WI38 (cell line): ENCODE data around the gene WIPF2.
A peak's percentile ranks its signal among the peaks of the same experiment; 100 is the strongest.

Experiments
- H3K4me3 ChIP-seq: 2 replicates; pipeline ENCODE4 v1.5.1; 2011; ENCODE audit warnings: low read depth, mild to moderate bottlenecking, control low read depth, low read length
- TF ChIP-seq, protein P1 (sequence below): IDR thresholded peaks from 2 replicates; pipeline ENCODE4 v1.5.1; 2012; ENCODE audit warnings: low read depth, mild to moderate bottlenecking, control low read depth, low read length

WIPF2 gene

DNA sequence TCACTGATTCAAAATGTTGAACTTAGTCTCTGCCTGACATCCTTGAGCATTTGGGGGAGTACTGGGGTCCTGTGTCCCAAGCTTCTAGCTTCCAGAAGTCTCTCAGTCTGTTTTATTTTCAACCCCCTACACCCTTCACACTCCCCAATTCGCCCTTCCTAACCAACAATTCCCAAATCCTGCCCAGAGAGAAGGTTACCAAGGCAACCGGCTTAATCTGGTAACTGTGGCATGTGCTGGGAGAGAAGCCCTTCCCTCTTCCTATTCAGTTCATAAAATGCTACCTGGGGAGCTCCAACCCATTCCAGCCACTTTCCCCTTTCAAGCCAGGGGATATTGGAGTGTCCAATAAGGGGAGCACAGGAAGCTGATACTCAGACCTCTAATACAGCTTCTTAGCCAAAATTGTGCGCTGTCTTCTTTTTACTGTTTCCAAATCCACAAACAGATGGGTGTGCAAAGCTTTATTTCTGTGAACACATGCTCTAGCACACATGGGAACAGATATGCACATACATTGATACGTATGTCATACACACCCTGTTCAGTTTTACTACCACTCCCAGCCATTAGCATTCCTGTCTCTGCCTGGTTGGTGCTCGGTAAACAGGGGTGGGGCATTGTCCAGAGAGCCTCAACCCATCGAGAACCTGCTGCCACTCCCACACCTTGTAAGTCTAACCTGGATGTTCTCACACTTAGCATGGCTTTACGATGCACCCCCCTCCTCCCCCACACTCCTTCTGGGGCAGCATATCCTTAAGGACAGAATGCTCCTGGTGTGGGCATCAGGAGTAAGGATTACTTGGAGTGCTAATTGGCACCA, 43.0 kb upstream of the WIPF2 start:
- TF ChIP-seq, protein P1, sequence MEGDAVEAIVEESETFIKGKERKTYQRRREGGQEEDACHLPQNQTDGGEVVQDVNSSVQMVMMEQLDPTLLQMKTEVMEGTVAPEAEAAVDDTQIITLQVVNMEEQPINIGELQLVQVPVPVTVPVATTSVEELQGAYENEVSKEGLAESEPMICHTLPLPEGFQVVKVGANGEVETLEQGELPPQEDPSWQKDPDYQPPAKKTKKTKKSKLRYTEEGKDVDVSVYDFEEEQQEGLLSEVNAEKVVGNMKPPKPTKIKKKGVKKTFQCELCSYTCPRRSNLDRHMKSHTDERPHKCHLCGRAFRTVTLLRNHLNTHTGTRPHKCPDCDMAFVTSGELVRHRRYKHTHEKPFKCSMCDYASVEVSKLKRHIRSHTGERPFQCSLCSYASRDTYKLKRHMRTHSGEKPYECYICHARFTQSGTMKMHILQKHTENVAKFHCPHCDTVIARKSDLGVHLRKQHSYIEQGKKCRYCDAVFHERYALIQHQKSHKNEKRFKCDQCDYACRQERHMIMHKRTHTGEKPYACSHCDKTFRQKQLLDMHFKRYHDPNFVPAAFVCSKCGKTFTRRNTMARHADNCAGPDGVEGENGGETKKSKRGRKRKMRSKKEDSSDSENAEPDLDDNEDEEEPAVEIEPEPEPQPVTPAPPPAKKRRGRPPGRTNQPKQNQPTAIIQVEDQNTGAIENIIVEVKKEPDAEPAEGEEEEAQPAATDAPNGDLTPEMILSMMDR: no peak
- no peak overlapping the region for H3K4me3 ChIP-seq

DNA sequence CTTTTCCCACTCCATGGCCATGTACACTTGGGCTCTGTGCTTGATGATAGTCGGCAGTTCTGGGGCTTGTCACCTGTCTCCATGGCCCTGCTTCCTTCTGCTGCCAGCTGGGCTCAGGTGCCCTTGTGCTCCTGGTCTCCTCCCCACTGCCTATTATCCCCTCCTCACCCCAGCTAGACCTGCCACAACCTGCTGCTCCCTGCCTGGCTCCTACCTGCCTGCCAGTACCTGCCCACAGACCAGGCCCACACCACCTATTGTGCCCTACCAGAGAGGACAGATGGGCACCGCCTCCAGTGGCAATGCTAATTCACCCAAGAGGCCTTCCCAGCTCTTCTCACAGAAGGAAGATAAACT, 42.4 kb upstream of the WIPF2 start:
- no peak overlapping the region for H3K4me3 ChIP-seq

DNA sequence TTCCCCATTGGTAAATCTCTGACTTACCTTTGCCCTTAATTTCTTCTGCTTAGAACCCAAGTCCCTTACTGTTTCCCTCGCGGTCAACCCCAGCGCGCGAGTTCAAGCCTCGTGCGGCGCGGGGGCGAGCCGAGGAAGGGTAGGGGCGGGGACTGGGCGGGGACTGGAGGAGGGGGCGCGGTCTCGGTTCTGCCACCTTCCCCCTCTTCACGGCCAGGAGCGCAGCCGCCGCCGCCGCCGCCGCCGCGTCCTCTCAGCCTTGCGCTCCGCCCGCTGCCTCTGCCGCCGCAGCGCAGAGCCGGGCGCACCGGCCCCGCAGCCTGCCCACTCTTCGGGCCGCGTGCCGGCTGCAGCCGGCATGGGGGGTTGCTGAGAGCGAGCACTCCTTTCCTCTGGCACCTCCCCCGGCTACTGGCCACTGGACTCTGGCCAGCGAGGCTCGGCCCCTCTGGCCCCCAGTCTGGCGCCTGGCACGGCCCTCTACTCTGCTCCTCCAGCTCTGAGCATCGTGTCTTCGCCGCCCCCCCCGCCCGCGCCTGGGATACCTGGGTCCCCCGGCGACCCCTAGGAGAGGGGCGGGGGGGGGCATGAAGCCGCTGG, 41.7 kb upstream of the WIPF2 start, which contains the start of gene RAPGEFL1:
Gene RAPGEFL1, plus strand, starts transcription at position 196 of the 600 bp plus-strand sequence. Its CDS starts 392 bp downstream, at position 588.
- TF ChIP-seq, protein P1: no peak
- peak within 1 kb of the TSS; percentile 47 for H3K4me3 ChIP-seq

More for the DNA sequence above, 42.4 kb upstream of the WIPF2 start:
- TF ChIP-seq, protein P1: no peak

DNA sequence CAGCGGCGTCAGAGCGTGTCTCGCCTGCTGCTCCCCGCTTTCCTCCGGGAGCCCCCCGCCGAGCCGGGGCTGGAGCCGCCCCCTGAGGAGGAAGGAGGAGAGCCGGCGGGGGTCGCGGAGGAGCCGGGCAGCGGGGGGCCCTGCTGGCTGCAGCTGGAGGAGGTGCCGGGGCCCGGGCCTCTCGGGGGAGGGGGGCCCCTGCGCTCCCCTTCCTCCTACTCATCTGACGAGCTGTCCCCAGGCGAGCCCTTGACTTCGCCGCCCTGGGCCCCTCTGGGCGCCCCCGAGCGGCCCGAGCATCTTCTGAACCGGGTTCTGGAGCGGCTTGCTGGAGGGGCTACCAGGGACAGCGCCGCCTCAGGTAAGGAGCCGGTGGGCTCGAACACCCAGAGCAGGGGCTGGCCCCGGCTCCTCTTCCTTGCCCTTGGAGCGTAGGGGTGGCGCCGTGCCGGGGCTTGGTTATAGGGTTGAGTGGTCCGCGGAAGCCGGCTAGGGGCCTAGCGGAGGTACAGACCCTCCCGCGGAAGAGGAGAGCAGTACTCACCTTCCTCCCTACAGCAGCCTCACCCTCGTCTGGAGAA, 41.0 kb upstream of the WIPF2 start:
- no peak overlapping the region for H3K4me3 ChIP-seq
- TF ChIP-seq, protein P1: no peak

DNA sequence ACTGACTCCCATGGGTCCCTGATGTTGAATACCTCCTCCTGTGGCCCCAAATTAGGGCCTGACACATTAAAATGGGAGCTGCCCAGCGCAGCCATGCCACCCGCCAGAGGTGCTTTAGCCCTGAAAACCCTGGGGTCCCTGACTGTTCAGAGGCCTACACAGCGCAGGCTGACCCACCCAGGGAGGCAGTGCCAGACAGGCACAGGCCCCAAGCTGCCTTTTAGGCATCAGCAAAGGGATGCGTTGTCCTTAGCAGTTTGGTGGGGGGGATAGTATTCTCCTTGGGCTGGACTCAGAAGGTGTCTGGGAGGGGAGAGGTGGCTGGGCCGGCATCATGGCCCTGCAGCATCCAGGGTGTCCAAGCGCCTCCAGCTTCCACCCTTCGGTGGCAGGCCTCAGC, 40.4 kb upstream of the WIPF2 start:
- H3K4me3 ChIP-seq: no peak overlapping the region
- TF ChIP-seq, protein P1: no peak

DNA sequence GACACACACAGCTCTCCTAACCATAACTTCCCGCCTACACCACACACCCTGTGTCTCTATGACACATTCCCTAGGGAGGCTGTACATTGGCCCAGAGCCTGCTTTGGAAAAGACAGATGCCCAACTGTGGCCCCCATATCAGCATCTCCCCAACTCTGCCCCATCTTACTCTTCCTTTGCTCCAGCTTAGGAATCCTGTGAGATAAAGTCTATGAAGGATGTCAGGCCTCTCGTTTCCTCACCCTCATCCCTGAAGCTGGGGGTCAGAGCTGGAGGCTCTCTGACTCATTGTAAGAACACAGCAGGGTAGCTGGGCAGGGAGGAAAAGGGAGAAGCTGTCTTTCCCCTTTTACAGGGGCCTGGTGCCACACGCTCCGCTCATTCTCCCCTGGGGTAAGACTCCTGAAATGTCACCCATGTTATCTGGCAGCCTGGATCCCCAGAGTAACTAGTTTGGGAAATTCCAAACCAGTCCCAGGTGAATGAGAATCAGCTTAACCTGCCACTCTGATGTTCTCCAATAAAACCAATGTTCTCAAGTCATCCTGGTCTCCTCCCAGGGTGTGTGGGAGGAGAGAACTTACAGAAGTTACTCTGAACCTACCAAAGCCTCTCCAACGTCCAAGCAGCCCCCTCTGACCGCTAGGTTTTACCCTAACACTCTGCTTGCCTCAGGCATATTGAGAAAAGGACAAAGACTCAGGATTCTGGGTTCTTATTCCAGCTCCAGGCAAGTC, 39.0 kb upstream of the WIPF2 start:
- TF ChIP-seq, protein P1: no peak

DNA sequence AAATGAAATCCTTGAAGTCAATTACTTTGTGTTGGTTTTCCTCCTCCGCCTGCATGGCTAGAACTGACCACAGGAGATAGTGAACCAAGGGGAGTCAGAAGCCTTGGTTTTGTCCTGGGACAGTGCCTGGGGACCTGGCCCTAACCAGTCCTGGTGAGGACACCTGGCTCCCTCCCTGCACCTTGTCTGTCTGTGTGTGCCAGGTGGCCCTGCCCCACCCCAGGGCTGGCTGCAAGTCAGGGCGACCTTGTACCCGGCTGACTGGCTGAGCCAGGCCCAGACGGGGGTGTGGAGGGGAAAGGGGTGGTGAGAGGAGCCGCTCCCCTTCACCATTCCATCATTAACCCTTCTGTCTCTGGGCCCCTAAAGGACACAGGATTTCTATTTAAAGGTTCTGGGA, 38.4 kb upstream of the WIPF2 start:
- TF ChIP-seq, protein P1: no peak
- H3K4me3 ChIP-seq: no peak overlapping the region

More for the DNA sequence above, 39.0 kb upstream of the WIPF2 start:
- no peak overlapping the region for H3K4me3 ChIP-seq
